DND-41 (cell line): ENCODE measurements around the gene FAM13A.

Source experiments
- ATAC-seq: fragments of 200-7000 bp; cut with Tn5 transposase; 3 replicates; pipeline ENCODE4 v1.9.1; 2021; ENCODE audit warnings: low read depth; ENCODE audit not compliant: insufficient read depth
- DNase-seq: peaks from one replicate; pipeline ENCODE4 v3.0.0-alpha.2; 2020
- H2AFZ ChIP-seq: 2 replicates; pipeline ENCODE4 v1.6.0; 2012; ENCODE audit warnings: low read depth, low read length
- H3K27ac ChIP-seq: 2 replicates; pipeline ENCODE4 v1.5.1; 2012; ENCODE audit warnings: low read length, inconsistent platforms
- H3K27me3 ChIP-seq: fragments of 200-600 bp; sonication (generic); 2 replicates; pipeline ENCODE4 v1.6.0; 2012; ENCODE audit warnings: low read length, mild to moderate bottlenecking, inconsistent platforms; ENCODE audit not compliant: insufficient read depth, poor library complexity
- H3K36me3 ChIP-seq: 2 replicates; pipeline ENCODE4 v1.5.1; 2012; ENCODE audit warnings: low read length, inconsistent platforms; ENCODE audit not compliant: insufficient read depth
- H3K4me1 ChIP-seq: 2 replicates; pipeline ENCODE4 v1.5.1; 2012; ENCODE audit warnings: mild to moderate bottlenecking, low read length; ENCODE audit not compliant: insufficient read depth
- H3K4me2 ChIP-seq: 2 replicates; pipeline ENCODE4 v1.6.0; 2012; ENCODE audit warnings: mild to moderate bottlenecking, moderate library complexity, low read length, inconsistent platforms; ENCODE audit not compliant: insufficient read depth
- H3K4me3 ChIP-seq, 2 experiments: fragments of 200-600 bp in 1 of 2; shearing (Covaris generic) in 1 of 2; 2 replicates each; pipeline ENCODE4 v1.5.1; 2012 to 2016; ENCODE audit warnings: inconsistent platforms in 2 of 2, low read length in 2 of 2, mild to moderate bottlenecking in 2 of 2, low read depth in 1 of 2, moderate library complexity in 1 of 2
- H3K79me2 ChIP-seq: 2 replicates; pipeline ENCODE4 v1.6.0; 2012; ENCODE audit warnings: low read length, inconsistent platforms; ENCODE audit not compliant: insufficient read depth
- H3K9ac ChIP-seq: 2 replicates; pipeline ENCODE4 v1.6.0; 2012; ENCODE audit warnings: low read depth, mild to moderate bottlenecking, inconsistent platforms, low read length, moderate library complexity
- H3K9me3 ChIP-seq: 2 replicates; pipeline ENCODE4 v1.5.1; 2012; ENCODE audit warnings: low read length, moderate library complexity, mild to moderate bottlenecking, inconsistent platforms; ENCODE audit not compliant: insufficient read depth, severe bottlenecking
- H4K20me1 ChIP-seq: 2 replicates; pipeline ENCODE4 v1.6.0; 2012; ENCODE audit warnings: low read length; ENCODE audit not compliant: insufficient read depth
- EZH2 ChIP-seq: IDR thresholded peaks from 3 replicates; pipeline ENCODE4 v1.6.1; 2012; ENCODE audit warnings: borderline replicate concordance, low read depth, mild to moderate bottlenecking, moderate library complexity, low read length, inconsistent platforms; ENCODE audit not compliant: severe bottlenecking
- TF ChIP-seq, protein P1 (sequence below): IDR thresholded peaks from 2 replicates; pipeline ENCODE4 v1.5.1; 2012; ENCODE audit warnings: borderline replicate concordance, low read length, moderate library complexity, mild to moderate bottlenecking; ENCODE audit not compliant: poor library complexity, severe bottlenecking; ENCODE audit errors: extremely low read depth

Gene FAM13A

DNA sequence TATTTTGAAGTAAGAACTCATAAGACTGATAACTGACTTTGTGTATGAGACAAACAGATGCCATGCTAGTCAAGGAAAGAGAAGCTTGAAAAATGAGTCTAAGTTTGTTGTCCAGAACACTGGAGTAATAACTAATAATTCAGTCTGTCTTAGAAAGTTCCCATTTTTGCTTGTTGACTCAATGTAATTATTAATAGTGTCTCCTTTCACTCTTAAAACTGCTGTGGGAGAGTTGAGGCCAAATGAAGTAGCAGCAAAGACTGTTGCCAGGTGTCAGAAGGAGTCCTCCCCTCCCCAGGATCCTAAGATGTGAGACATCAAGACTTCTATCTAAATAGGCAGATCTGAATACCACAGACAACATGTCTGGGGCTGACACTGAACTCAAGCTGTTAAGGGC, 20.8 kb upstream of the FAM13A start:
- no peaks in the 10 kb centered on the region for H3K79me2 ChIP-seq
- H3K27ac ChIP-seq = no peak overlapping the region
- DNase-seq (no peak), ATAC-seq (no peak)
- no peaks in the 10 kb centered on the region for H3K4me1 ChIP-seq
- no peak overlapping the region for H3K9ac ChIP-seq
- no peak overlapping the region for H3K4me2 ChIP-seq
- H3K4me3 ChIP-seq = no peak overlapping the region
- TF ChIP-seq, protein P1, sequence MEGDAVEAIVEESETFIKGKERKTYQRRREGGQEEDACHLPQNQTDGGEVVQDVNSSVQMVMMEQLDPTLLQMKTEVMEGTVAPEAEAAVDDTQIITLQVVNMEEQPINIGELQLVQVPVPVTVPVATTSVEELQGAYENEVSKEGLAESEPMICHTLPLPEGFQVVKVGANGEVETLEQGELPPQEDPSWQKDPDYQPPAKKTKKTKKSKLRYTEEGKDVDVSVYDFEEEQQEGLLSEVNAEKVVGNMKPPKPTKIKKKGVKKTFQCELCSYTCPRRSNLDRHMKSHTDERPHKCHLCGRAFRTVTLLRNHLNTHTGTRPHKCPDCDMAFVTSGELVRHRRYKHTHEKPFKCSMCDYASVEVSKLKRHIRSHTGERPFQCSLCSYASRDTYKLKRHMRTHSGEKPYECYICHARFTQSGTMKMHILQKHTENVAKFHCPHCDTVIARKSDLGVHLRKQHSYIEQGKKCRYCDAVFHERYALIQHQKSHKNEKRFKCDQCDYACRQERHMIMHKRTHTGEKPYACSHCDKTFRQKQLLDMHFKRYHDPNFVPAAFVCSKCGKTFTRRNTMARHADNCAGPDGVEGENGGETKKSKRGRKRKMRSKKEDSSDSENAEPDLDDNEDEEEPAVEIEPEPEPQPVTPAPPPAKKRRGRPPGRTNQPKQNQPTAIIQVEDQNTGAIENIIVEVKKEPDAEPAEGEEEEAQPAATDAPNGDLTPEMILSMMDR = no peak
- no peak for TF ChIP-seq EZH2
- H3K27me3 ChIP-seq = no peaks in the 10 kb centered on the region
- peaks cover 9% of the 10 kb centered on the region for H3K9me3 ChIP-seq
- H4K20me1 ChIP-seq = no peaks in the 10 kb centered on the region
- H3K36me3 ChIP-seq = no peaks in the 10 kb centered on the region
- no peak overlapping the region for H2AFZ ChIP-seq

DNA sequence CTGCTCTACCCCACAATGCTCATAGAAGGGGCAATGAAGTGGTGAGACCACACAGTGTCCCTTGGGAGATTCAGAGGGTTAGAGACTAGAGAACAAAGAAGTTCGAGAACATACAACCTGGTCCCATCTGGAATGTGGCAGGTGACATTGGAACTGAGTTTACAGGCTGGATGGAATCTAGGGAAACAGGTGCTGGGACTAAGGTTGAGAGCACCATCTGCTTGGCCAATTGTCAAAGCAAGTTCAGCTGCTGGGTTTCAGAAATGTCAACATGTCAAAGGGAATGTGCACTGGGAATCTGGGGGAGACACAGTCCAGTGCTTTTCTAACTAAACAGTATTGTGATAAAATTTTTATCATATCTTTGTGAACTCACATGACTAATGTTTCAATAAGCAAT, 15.9 kb upstream of the FAM13A start:
- no peak for ATAC-seq
- no peak for DNase-seq
- TF ChIP-seq, protein P1 = no peak
- TF ChIP-seq EZH2 = no peak
- H3K4me2 ChIP-seq = no peak overlapping the region
- H3K4me1 ChIP-seq = no peaks in the 10 kb centered on the region
- H3K9ac ChIP-seq = no peak overlapping the region
- no peaks in the 10 kb centered on the region for H3K79me2 ChIP-seq
- peaks cover 2% of the 10 kb centered on the region for H3K9me3 ChIP-seq
- H4K20me1 ChIP-seq = no peaks in the 10 kb centered on the region
- no peak overlapping the region for H3K27ac ChIP-seq
- H3K36me3 ChIP-seq = no peaks in the 10 kb centered on the region
- H3K4me3 ChIP-seq = no peak overlapping the region
- no peaks in the 10 kb centered on the region for H3K27me3 ChIP-seq
- no peak overlapping the region for H2AFZ ChIP-seq

DNA sequence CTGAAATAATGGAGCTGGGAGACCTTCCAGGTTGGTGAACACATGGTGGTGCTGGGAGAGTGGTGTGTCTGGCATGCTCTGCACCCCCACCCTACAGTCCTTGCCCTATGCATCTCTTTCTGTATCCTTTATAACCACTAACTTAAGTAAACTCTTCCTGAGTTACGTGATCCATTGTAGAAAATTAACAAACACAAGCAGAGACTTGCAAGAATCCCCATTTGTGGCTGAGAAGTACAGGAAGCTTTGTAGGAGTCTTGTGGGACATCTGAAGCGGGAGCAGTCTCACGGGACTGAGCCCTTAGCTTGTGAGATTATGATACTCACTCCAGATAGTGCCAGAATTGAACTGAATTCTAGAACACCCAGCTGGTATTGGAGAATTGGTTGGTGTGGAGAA, 14.3 kb upstream of the FAM13A start:
- DNase-seq (no peak), ATAC-seq (no peak)
- H3K9ac ChIP-seq = no peak overlapping the region
- TF ChIP-seq, protein P1 = no peak
- no peak for TF ChIP-seq EZH2
- no peak overlapping the region for H3K27ac ChIP-seq
- no peak overlapping the region for H3K4me2 ChIP-seq
- H3K4me1 ChIP-seq = no peaks in the 10 kb centered on the region
- no peaks in the 10 kb centered on the region for H3K36me3 ChIP-seq
- no peaks in the 10 kb centered on the region for H3K27me3 ChIP-seq
- H3K79me2 ChIP-seq = no peaks in the 10 kb centered on the region
- no peak overlapping the region for H2AFZ ChIP-seq
- H3K9me3 ChIP-seq = no peaks in the 10 kb centered on the region
- no peak overlapping the region for H3K4me3 ChIP-seq
- H4K20me1 ChIP-seq = no peaks in the 10 kb centered on the region

DNA sequence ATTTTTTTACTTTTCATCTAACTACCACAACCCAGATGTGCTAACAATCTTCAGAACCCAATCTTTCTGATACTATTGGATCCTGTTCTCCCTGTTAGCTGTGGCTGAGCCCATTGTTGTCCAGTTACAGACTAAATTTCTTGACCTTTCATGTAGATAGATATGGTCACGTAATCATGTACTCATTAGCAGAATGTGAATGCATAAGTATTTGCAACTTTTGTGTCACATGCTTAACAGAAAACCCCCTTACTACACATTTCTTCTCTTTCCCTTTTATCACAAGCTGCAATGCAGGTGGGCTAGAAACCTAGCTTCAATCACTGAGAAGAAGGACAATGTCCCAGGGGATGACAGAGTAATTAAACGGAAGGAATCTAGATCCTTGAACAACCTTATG, 13.1 kb upstream of the FAM13A start:
- no peaks in the 10 kb centered on the region for H3K4me1 ChIP-seq
- no peaks in the 10 kb centered on the region for H3K9me3 ChIP-seq
- no peak overlapping the region for H3K4me3 ChIP-seq
- H3K79me2 ChIP-seq = no peaks in the 10 kb centered on the region
- H4K20me1 ChIP-seq = no peaks in the 10 kb centered on the region
- ATAC-seq (no peak), DNase-seq (no peak)
- H3K27ac ChIP-seq = no peak overlapping the region
- H3K9ac ChIP-seq = no peak overlapping the region
- TF ChIP-seq, protein P1 = no peak
- no peak for TF ChIP-seq EZH2
- H3K36me3 ChIP-seq = no peaks in the 10 kb centered on the region
- H2AFZ ChIP-seq = no peak overlapping the region
- no peak overlapping the region for H3K4me2 ChIP-seq
- H3K27me3 ChIP-seq = no peaks in the 10 kb centered on the region
